ENCODE results near the gene KHDC1.
A peak's percentile ranks its signal among the peaks of the same experiment; 100 is the strongest.

GRCh38 chr6:73309785-73310502 is 46.9 kb upstream of the KHDC1 start:
- TF ChIP-seq EZH2 (IDR thresholded peaks at IDR 0.05; ENCODE audit: borderline replicate concordance) = no peak
- peak; percentile 67 for TF ChIP-seq CTCF (IDR thresholded peaks at IDR 0.05; ENCODE audit: poor library complexity)
